Astrocyte (in vitro differentiated cells and primary cell): Measurements from ENCODE around the gene MRPL19. TPM values are rescaled to one million over a fixed set of nuclear protein-coding genes. Genes with fewer than 3 reads are reported as not detected.

ENCODE experiments used
- DNase-seq: peaks from one replicate; pipeline ENCODE4 v3.0.0-alpha.2; 2010; ENCODE audit warnings: low read depth
- FAIRE-seq: peaks from 2 replicates; lab custom pipeline; 2011; peaks lifted over from hg19 to GRCh38; lab: Jason Lieb, UNC
- H2AFZ ChIP-seq: 2 replicates; pipeline ENCODE4 v1.6.0; 2012; ENCODE audit warnings: low read depth, low read length, inconsistent platforms
- H3K27ac ChIP-seq: 2 replicates; pipeline ENCODE4 v1.5.1; 2011; ENCODE audit warnings: low read depth, low read length, inconsistent platforms
- H3K27me3 ChIP-seq: 2 replicates; pipeline ENCODE4 v1.6.0; 2011; ENCODE audit warnings: low read length, inconsistent platforms; ENCODE audit not compliant: insufficient read depth
- H3K36me3 ChIP-seq: 2 replicates; pipeline ENCODE4 v1.5.1; 2011; ENCODE audit warnings: low read length, inconsistent platforms; ENCODE audit not compliant: insufficient read depth
- H3K4me1 ChIP-seq: 2 replicates; pipeline ENCODE4 v1.5.1; 2011; ENCODE audit warnings: low read length, inconsistent platforms; ENCODE audit not compliant: insufficient read depth
- H3K4me2 ChIP-seq: 2 replicates; pipeline ENCODE4 v1.6.0; 2012; ENCODE audit warnings: low read length, inconsistent platforms
- H3K4me3 ChIP-seq: 2 replicates; pipeline ENCODE4 v1.5.1; 2011; ENCODE audit warnings: low read depth, mild to moderate bottlenecking, low read length, inconsistent platforms; ENCODE audit not compliant: insufficient read depth
- H3K79me2 ChIP-seq: 2 replicates; pipeline ENCODE4 v1.6.0; 2012; ENCODE audit warnings: mild to moderate bottlenecking, low read length, inconsistent platforms; ENCODE audit not compliant: insufficient read depth
- H3K9ac ChIP-seq: 2 replicates; pipeline ENCODE4 v1.6.0; 2012; ENCODE audit warnings: mild to moderate bottlenecking, low read length, inconsistent platforms
- H3K9me3 ChIP-seq: 2 replicates; pipeline ENCODE4 v1.5.1; 2012; ENCODE audit warnings: low read depth, mild to moderate bottlenecking, low read length, inconsistent platforms; ENCODE audit not compliant: insufficient read depth
- H4K20me1 ChIP-seq: 2 replicates; pipeline ENCODE4 v1.6.0; 2012; ENCODE audit warnings: low read length, inconsistent platforms; ENCODE audit not compliant: insufficient read depth
- H3K27ac Mint-ChIP-seq: one replicate; pipeline ENCODE4 v1.8.0; 2021; ENCODE audit warnings: mild to moderate bottlenecking, mixed read lengths; ENCODE audit not compliant: unreplicated experiment
- H3K27me3 Mint-ChIP-seq: one replicate; pipeline ENCODE4 v1.8.0; 2021; ENCODE audit warnings: low read depth, mixed read lengths; ENCODE audit not compliant: unreplicated experiment
- H3K36me3 Mint-ChIP-seq: one replicate; pipeline ENCODE4 v1.8.0; 2021; ENCODE audit warnings: low read depth, mixed read lengths; ENCODE audit not compliant: unreplicated experiment
- H3K4me1 Mint-ChIP-seq: one replicate; pipeline ENCODE4 v1.8.0; 2021; ENCODE audit warnings: low read depth, mixed read lengths; ENCODE audit not compliant: unreplicated experiment
- H3K4me3 Mint-ChIP-seq: one replicate; pipeline ENCODE4 v1.8.0; 2021; ENCODE audit warnings: mild to moderate bottlenecking, moderate library complexity, mixed read lengths; ENCODE audit not compliant: unreplicated experiment
- H3K9me3 Mint-ChIP-seq: one replicate; pipeline ENCODE4 v1.8.0; 2021; ENCODE audit warnings: mild to moderate bottlenecking, mixed read lengths; ENCODE audit not compliant: unreplicated experiment
- EZH2 ChIP-seq: IDR thresholded peaks from 2 replicates; pipeline ENCODE4 v1.6.1; 2012; ENCODE audit warnings: mild to moderate bottlenecking, low read length, inconsistent platforms; ENCODE audit not compliant: insufficient read depth
- total RNA-seq: library from RNA; stranded (reverse); gene quantifications from 2 replicates; pipeline ENCODE4 v1.2.1, GENCODE V29; 2021
- TF ChIP-seq, protein P1 (sequence below): IDR thresholded peaks from 2 replicates; pipeline ENCODE4 v1.5.1; 2011; ENCODE audit warnings: low read depth, mild to moderate bottlenecking, inconsistent platforms, low read length, moderate library complexity; ENCODE audit not compliant: insufficient read depth

MRPL19 gene
- total RNA-seq, 1 donor from 2014 or later, result 58.8 TPM

DNA sequence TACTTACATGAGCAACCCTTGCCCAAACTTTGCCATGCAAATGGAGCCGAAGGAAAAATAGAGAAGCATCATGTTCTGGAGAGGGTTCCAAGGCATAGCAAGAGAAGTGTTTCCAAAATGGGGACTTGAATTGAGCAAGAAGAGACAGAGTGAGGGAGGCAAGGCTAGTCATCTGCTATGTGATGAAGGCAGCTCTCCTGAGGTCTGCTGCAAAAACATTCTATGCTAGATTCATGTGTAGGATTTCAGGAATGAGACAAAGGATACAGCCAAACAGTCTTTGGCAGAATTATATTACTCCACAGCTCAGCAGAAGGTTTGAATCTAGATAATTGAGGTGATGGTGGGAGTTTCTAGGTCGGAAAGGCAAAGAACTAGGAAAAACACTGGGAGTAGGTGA lies 24.1 kb upstream of the MRPL19 start:
- no peaks in the 10 kb centered on the region for H3K79me2 ChIP-seq
- no peak overlapping the region for H2AFZ ChIP-seq
- H3K4me1 ChIP-seq, result peaks cover 9% of the 10 kb centered on the region
- no peaks in the 10 kb centered on the region for H3K9me3 ChIP-seq
- no peaks in the 10 kb centered on the region for H3K36me3 Mint-ChIP-seq
- no peak overlapping the region for H3K9ac ChIP-seq
- H3K4me3 Mint-ChIP-seq, result no peak overlapping the region
- H4K20me1 ChIP-seq, result no peaks in the 10 kb centered on the region
- no peaks in the 10 kb centered on the region for H3K36me3 ChIP-seq
- H3K27ac Mint-ChIP-seq, result no peak overlapping the region
- no peaks in the 10 kb centered on the region for H3K9me3 Mint-ChIP-seq
- H3K27me3 ChIP-seq, result no peaks in the 10 kb centered on the region
- no peak for TF ChIP-seq EZH2
- TF ChIP-seq, protein P1, sequence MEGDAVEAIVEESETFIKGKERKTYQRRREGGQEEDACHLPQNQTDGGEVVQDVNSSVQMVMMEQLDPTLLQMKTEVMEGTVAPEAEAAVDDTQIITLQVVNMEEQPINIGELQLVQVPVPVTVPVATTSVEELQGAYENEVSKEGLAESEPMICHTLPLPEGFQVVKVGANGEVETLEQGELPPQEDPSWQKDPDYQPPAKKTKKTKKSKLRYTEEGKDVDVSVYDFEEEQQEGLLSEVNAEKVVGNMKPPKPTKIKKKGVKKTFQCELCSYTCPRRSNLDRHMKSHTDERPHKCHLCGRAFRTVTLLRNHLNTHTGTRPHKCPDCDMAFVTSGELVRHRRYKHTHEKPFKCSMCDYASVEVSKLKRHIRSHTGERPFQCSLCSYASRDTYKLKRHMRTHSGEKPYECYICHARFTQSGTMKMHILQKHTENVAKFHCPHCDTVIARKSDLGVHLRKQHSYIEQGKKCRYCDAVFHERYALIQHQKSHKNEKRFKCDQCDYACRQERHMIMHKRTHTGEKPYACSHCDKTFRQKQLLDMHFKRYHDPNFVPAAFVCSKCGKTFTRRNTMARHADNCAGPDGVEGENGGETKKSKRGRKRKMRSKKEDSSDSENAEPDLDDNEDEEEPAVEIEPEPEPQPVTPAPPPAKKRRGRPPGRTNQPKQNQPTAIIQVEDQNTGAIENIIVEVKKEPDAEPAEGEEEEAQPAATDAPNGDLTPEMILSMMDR, result no peak
- no peak overlapping the region for H3K4me2 ChIP-seq
- no peak overlapping the region for H3K27ac ChIP-seq
- H3K4me1 Mint-ChIP-seq, result no peaks in the 10 kb centered on the region
- FAIRE-seq, result no peak
- H3K27me3 Mint-ChIP-seq, result peaks cover 13% of the 10 kb centered on the region
- no peak overlapping the region for H3K4me3 ChIP-seq
- no peak for DNase-seq

DNA sequence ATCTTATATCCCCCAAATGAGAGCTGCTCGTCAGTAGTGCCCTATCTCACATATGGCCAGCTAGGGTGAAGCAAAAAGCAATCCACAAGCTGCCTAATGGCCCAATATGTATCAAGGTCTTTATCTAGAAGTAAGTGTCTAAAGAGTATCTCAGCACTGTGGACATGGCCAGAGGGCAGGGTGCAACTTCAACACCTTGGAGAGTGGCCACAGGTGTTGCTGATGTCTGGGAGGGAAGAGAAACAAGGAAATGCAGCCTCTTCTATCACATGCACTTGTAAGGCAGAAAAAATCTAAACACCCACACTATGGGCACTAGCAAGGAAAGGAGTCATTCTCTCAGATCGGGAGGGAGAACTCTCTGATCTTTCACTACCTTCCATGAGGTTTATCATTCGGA lies 23.7 kb upstream of the MRPL19 start:
- no peak for DNase-seq
- no peak for TF ChIP-seq EZH2
- TF ChIP-seq, protein P1, result no peak
- no peak overlapping the region for H3K27ac Mint-ChIP-seq
- H3K4me1 Mint-ChIP-seq, result no peaks in the 10 kb centered on the region
- Histone ChIP-seq H3K9me3 (no peaks in the 10 kb centered on the region), H3K27ac (no peak overlapping the region), H4K20me1 (no peaks in the 10 kb centered on the region), H3K79me2 (no peaks in the 10 kb centered on the region), H3K9ac (no peak overlapping the region), H3K4me2 (no peak overlapping the region), H3K4me3 (no peak overlapping the region), H3K4me1 (peaks cover 9% of the 10 kb centered on the region), H3K27me3 (no peaks in the 10 kb centered on the region), H3K36me3 (no peaks in the 10 kb centered on the region), H2AFZ (no peak overlapping the region)
- H3K27me3 Mint-ChIP-seq, result peaks cover 13% of the 10 kb centered on the region
- no peaks in the 10 kb centered on the region for H3K9me3 Mint-ChIP-seq
- FAIRE-seq, result no peak
- no peaks in the 10 kb centered on the region for H3K36me3 Mint-ChIP-seq
- no peak overlapping the region for H3K4me3 Mint-ChIP-seq

DNA sequence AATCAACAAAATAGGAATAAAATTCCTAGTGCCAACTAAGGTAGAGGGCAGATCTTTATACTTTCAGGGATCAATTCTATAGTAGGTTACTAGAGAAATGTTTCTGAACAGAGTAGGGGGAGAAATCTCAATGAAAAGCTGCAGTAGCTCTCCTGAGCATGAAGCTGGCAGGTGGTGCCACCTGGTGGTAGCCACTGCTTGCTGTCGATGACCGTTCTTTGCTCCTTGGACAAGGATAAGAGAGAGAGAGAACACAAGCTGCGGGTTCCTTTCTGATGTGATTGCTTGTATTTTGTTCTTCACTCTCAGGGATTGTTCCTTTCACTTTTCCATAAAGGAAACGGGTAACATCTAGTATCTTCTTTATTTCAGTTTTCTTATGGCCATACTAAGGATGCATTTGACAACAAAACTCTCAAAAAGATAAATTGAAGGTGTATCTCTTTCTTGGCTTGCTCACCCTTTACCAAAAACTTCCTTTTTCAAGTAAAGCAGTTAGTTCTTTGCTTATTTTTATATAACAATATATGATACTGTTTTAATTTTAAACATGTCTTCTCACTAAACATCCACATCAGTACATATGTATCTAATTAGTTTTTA lies 18.6 kb upstream of the MRPL19 start:
- Histone ChIP-seq H3K27me3 (no peaks in the 10 kb centered on the region), H3K4me3 (no peak overlapping the region), H4K20me1 (no peaks in the 10 kb centered on the region), H3K9me3 (no peaks in the 10 kb centered on the region), H3K36me3 (no peaks in the 10 kb centered on the region), H2AFZ (no peak overlapping the region), H3K79me2 (no peaks in the 10 kb centered on the region), H3K4me1 (no peaks in the 10 kb centered on the region), H3K27ac (no peak overlapping the region), H3K9ac (no peak overlapping the region), H3K4me2 (no peak overlapping the region)
- Mint-ChIP-seq H3K36me3 (no peaks in the 10 kb centered on the region), H3K4me3 (no peak overlapping the region), H3K27ac (no peak overlapping the region), H3K9me3 (no peaks in the 10 kb centered on the region), H3K27me3 (peaks cover 11% of the 10 kb centered on the region), H3K4me1 (no peaks in the 10 kb centered on the region)
- TF ChIP-seq EZH2, result no peak
- TF ChIP-seq, protein P1, result peak; percentile 99
- FAIRE-seq (peak; percentile 90), DNase-seq (peak; percentile 43)
